Measurements from ENCODE around the gene DIO1.

GRCh38 chr1:53936430-53936829, 42.4 kb downstream of the DIO1 start:
- TF ChIP-seq CTCF (IDR thresholded peaks at IDR 0.05; ENCODE audit: low read length) (no peak), EZH2 (IDR thresholded peaks at IDR 0.05; ENCODE audit: borderline replicate concordance, low read length) (no peak)

Measured in OCI-LY1 (cell line).